K562 (cell line): ENCODE results near the gene RRAS. TPM values are rescaled to one million over a fixed set of nuclear protein-coding genes. Genes with fewer than 3 reads are reported as not detected.

Experiments
- ASH1L ChIP-seq: fragments of 450-650 bp; IDR thresholded peaks from 2 replicates; pipeline ENCODE4 v1.6.1; 2018; ENCODE audit warnings: borderline replicate concordance, mild to moderate bottlenecking, low read depth; ENCODE audit not compliant: partially characterized antibody
- BRF1 ChIP-seq: IDR thresholded peaks from 3 replicates; pipeline ENCODE4 v1.6.1; 2011; ENCODE audit warnings: borderline replicate concordance, mild to moderate bottlenecking; ENCODE audit not compliant: insufficient read length; ENCODE audit errors: extremely low read depth
- CBFB ChIP-seq: sonication (generic); formaldehyde crosslinking; IDR thresholded peaks from 2 replicates; pipeline ENCODE4 v1.4.0; 2020; ENCODE audit warnings: mild to moderate bottlenecking, missing genetic modification reagents
- CTBP1 ChIP-seq: fragments of 450-650 bp; IDR thresholded peaks from 2 replicates; pipeline ENCODE4 v1.6.1; 2016; ENCODE audit warnings: borderline replicate concordance
- ETV1 ChIP-seq: fragments of 450-650 bp; conservative IDR thresholded peaks from 2 replicates; pipeline ENCODE4 v1.6.1; 2016; ENCODE audit warnings: missing genetic modification characterization, control low read depth, low read depth, missing compliant biosample characterization
- JUNB ChIP-seq: fragments of 450-650 bp; formaldehyde crosslinking; conservative IDR thresholded peaks from 2 replicates; pipeline ENCODE4 v1.4.0; 2020; ENCODE audit warnings: mild to moderate bottlenecking
- KAT2B ChIP-seq: IDR thresholded peaks from one replicate; pipeline ENCODE4 v1.6.1; 2012; ENCODE audit warnings: low read depth, mild to moderate bottlenecking, control low read depth, inconsistent platforms, low read length, moderate library complexity
- MAFF ChIP-seq: IDR thresholded peaks from 2 replicates; pipeline ENCODE4 v1.6.1; 2012; ENCODE audit warnings: low read length, improper control_type of control experiment
- MTA1 ChIP-seq: fragments of 450-650 bp; IDR thresholded peaks from 2 replicates; pipeline ENCODE4 v1.6.1; 2017; ENCODE audit warnings: borderline replicate concordance
- NONO ChIP-seq, 2 experiments: fragments of 200-400 bp in 1 of 2; fragments of 450-650 bp in 1 of 2; formaldehyde crosslinking in 1 of 2; IDR thresholded peaks; 2 replicates each; pipeline ENCODE4 v1.6.1; 2017; ENCODE audit warnings: low read depth in 2 of 2, mild to moderate bottlenecking in 2 of 2, moderate library complexity in 2 of 2, low read length in 1 of 2
- RHOXF2B ChIP-seq: fragments of 250-450 bp; sonication (Bioruptor Pico); conservative IDR thresholded peaks from 2 replicates; pipeline ENCODE4 v1.5.1; 2021
- RUNX1 ChIP-seq: sonication (generic); IDR thresholded peaks from 2 replicates; pipeline ENCODE4 v1.6.1; 2016; ENCODE audit warnings: antibody characterized with exemption, low read depth
- SLC30A9 ChIP-seq: fragments of 250-450 bp; sonication (Bioruptor Pico); IDR thresholded peaks from 2 replicates; pipeline ENCODE4 v1.8.0; 2022; ENCODE audit warnings: mild to moderate bottlenecking, moderate library complexity
- TFAM ChIP-seq: fragments of 250-450 bp; sonication (Bioruptor Pico); conservative IDR thresholded peaks from 2 replicates; pipeline ENCODE4 v1.5.0; 2021; ENCODE audit warnings: mild to moderate bottlenecking, moderate library complexity
- ZBTB1 ChIP-seq: sonication (generic); formaldehyde crosslinking; IDR thresholded peaks from 2 replicates; pipeline ENCODE4 v1.8.1; 2023; ENCODE audit warnings: missing genetic modification reagents, low read depth, mild to moderate bottlenecking, borderline replicate concordance
- ZC3H11A ChIP-seq: IDR thresholded peaks from 2 replicates; pipeline ENCODE4 v1.6.1; 2012; ENCODE audit warnings: low read depth, low read length, improper control_type of control experiment
- ZNF174 ChIP-seq: fragments of 250-450 bp; sonication (Bioruptor Pico); IDR thresholded peaks from 2 replicates; pipeline ENCODE4 v1.4.0; 2020; ENCODE audit warnings: mild to moderate bottlenecking
- ZNF586 ChIP-seq: fragments of 450-650 bp; formaldehyde crosslinking; conservative IDR thresholded peaks from 2 replicates; pipeline ENCODE4 v1.4.0; 2020; ENCODE audit warnings: mild to moderate bottlenecking, moderate library complexity
- polyA plus RNA-seq, 8 experiments: library from polyadenylated mRNA; depleted of rRNA in 4 of 8; stranded (reverse) in 5 of 8; unstranded in 3 of 8; fragments of >200 nt; fragmentation: Nextera tagmentation in 2 of 8; fragmentation: Illumina TruSeq in 1 of 8; extraction: Ambion mirVana in 2 of 8; extraction: Trizol in 1 of 8; gene quantifications; 2 replicates each; pipeline versions ENCODE4 v1.2.1 to v1.2.3, GENCODE V29; 2011 to 2014; ENCODE audit warnings: inconsistent platforms in 1 of 8, missing spikeins in 1 of 8
- total RNA-seq, 7 experiments: library from RNA; depleted of rRNA in 6 of 7; stranded (reverse); fragments of >200 nt in 6 of 7; fragmentation: Illumina TruSeq in 2 of 7; extraction: Trizol in 2 of 7; gene quantifications; 2 replicates each; pipeline versions ENCODE4 v1.2.1 to v1.2.3, GENCODE V29; 2011 to 2021; ENCODE audit warnings: low replicate concordance in 1 of 7
- TF ChIP-seq, protein P1 (sequence below): fragments of 250-450 bp; sonication (Bioruptor Pico); IDR thresholded peaks from 2 replicates; pipeline ENCODE4 v1.8.0; 2021; ENCODE audit warnings: borderline replicate concordance, mild to moderate bottlenecking, moderate library complexity; ENCODE audit not compliant: poor library complexity, severe bottlenecking
- TF ChIP-seq, protein P2 (sequence below): fragments of 450-650 bp; IDR thresholded peaks from one replicate; pipeline ENCODE4 v1.6.1; 2018; ENCODE audit warnings: mild to moderate bottlenecking, moderate library complexity; ENCODE audit not compliant: partially characterized antibody
- TF ChIP-seq, protein P3 (sequence below): IDR thresholded peaks from 2 replicates; pipeline ENCODE4 v1.6.1; 2011; ENCODE audit not compliant: insufficient read length; ENCODE audit errors: extremely low read depth
- TF ChIP-seq, protein P4 (sequence below): IDR thresholded peaks from 2 replicates; pipeline ENCODE4 v1.6.1; 2014; ENCODE audit warnings: antibody characterized with exemption

The RRAS gene
- total and polyA plus RNA-seq, 9 of the 15 experiments (the other 6 are each of a cell fraction or from before 2014, with no cell fraction given): 0.70 to 17.3 (median 8.2) TPM

DNA sequence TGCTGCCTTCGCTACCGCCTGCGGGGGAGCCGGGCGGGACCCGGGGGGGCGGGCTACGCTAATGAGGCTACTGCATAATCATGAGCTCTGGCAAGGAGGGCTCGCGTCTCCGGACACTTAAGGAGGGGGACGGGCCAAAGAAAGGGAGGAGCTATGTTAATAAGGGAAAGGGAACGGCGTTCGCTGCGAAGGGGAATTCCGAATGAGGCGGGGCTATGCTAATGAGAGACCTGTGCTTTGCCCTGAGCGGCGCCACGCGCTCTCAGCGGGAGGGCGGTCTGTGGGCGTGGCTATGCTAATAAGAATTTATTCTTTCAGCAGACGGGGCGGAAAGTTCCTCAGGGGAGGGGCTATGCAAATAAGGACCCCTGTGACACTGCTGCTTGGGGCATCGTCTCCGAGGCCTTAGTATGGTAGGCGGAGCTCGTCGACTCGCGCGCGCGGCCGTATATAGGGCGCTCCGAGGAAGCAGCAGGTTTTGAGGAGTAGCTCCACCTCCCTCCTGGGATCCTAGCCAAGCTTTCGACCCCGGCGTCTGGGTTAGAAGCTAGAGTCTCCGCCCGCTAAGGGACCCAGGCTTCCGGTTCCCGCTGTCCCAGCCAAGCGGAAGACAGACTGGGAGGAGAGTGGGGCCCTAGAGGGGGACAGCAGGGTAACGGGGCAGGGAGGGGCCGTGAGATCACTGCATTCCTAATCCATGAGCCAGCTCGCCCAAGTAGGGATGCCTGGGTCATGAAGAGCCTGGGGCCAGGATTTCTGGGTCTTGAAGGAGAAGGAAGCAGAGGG, at the start of gene RRAS (continued):
- TF ChIP-seq, protein P1, sequence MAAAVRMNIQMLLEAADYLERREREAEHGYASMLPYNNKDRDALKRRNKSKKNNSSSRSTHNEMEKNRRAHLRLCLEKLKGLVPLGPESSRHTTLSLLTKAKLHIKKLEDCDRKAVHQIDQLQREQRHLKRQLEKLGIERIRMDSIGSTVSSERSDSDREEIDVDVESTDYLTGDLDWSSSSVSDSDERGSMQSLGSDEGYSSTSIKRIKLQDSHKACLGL: no peak
- TF ChIP-seq, protein P2, sequence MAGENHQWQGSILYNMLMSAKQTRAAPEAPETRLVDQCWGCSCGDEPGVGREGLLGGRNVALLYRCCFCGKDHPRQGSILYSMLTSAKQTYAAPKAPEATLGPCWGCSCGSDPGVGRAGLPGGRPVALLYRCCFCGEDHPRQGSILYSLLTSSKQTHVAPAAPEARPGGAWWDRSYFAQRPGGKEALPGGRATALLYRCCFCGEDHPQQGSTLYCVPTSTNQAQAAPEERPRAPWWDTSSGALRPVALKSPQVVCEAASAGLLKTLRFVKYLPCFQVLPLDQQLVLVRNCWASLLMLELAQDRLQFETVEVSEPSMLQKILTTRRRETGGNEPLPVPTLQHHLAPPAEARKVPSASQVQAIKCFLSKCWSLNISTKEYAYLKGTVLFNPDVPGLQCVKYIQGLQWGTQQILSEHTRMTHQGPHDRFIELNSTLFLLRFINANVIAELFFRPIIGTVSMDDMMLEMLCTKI: no peak
- TF ChIP-seq CTBP1 (peak; percentile 66), RUNX1 (no peak), ASH1L (no peak), ZNF586 (CRISPR knock-in tag) (no peak), BRF1 (no peak), MAFF (no peak), ETV1 (tag) (peak; percentile 97), ZC3H11A (no peak), CBFB (no peak), RHOXF2B (CRISPR knock-in tag) (no peak), SLC30A9 (CRISPR knock-in tag) (no peak), MTA1 (no peak; the same call in 1 of the 2 replicates), ZBTB1 (CRISPR knock-in tag) (no peak), TFAM (CRISPR knock-in tag) (no peak), JUNB (CRISPR knock-in tag) (no peak), NONO (IDR thresholded peaks at IDR 0.05; ENCODE audit: low read depth in 2 of 2, low read length in 1 of 2) (no peak), ZNF174 (no peak), KAT2B (no peak)
- TF ChIP-seq, protein P3, sequence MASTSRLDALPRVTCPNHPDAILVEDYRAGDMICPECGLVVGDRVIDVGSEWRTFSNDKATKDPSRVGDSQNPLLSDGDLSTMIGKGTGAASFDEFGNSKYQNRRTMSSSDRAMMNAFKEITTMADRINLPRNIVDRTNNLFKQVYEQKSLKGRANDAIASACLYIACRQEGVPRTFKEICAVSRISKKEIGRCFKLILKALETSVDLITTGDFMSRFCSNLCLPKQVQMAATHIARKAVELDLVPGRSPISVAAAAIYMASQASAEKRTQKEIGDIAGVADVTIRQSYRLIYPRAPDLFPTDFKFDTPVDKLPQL: no peak
- TF ChIP-seq, protein P4, sequence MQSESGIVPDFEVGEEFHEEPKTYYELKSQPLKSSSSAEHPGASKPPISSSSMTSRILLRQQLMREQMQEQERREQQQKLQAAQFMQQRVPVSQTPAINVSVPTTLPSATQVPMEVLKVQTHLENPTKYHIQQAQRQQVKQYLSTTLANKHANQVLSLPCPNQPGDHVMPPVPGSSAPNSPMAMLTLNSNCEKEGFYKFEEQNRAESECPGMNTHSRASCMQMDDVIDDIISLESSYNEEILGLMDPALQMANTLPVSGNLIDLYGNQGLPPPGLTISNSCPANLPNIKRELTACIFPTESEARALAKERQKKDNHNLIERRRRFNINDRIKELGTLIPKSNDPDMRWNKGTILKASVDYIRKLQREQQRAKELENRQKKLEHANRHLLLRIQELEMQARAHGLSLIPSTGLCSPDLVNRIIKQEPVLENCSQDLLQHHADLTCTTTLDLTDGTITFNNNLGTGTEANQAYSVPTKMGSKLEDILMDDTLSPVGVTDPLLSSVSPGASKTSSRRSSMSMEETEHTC: peak; percentile 38; the same call in 1 of the 2 replicates
